Gastroesophageal sphincter (tissue), 3 donors: ENCODE measurements around the gene VDR.

Source experiments
- CTCF ChIP-seq, 4 experiments: fragments of 200-600 bp in 2 of 4; fragments of 450-650 bp in 2 of 4; sonication (generic) in 1 of 4; IDR thresholded peaks; one replicate each; pipeline ENCODE4 v1.5.1; 2017 to 2019; ENCODE audit warnings: antibody characterized with exemption in 4 of 4, mild to moderate bottlenecking in 2 of 4, moderate library complexity in 2 of 4
- POLR2A ChIP-seq, 2 donors: fragments of 450-650 bp; IDR thresholded peaks; one replicate each; pipeline ENCODE4 v1.6.1; 2017; ENCODE audit warnings: antibody characterized with exemption in 2 of 2, mild to moderate bottlenecking in 2 of 2, moderate library complexity in 1 of 2

GRCh38 chr12:47896022-47896421 lies 8.8 kb downstream of the VDR start:
- TF ChIP-seq CTCF (IDR thresholded peaks at IDR 0.05) (no peak), POLR2A (IDR thresholded peaks at IDR 0.05) (no peak)
